GM12878 (cell line): ENCODE measurements around the gene RESP18. TPM values are rescaled to one million over a fixed set of nuclear protein-coding genes. Genes with fewer than 3 reads are reported as not detected.

Source experiments
- ATAC-seq: fragments of 200-7000 bp; cut with Tn5 transposase; 3 replicates; pipeline ENCODE4 v1.9.1; 2020; ENCODE audit warnings: mild to moderate bottlenecking, moderate library complexity
- BruUV-seq: library from RNA; stranded (reverse); fragments of 400-500 nt; replicated peaks from 2 replicates; lab custom pipeline; 2021; lab: Mats Ljungman, UMichigan
- CTCF ChIA-PET: fragments of 300-600 bp; sonication (Branson Sonifier 250); formaldehyde crosslinking; extraction: SDS; loops from one replicate; lab custom pipeline; 2021; ENCODE audit warnings: inconsistent platforms; lab: Yijun Ruan, JAX
- POLR2A ChIA-PET: fragments of 350-600 bp; formaldehyde crosslinking; extraction: SDS; loops from one replicate; lab custom pipeline; 2021; ENCODE audit warnings: inconsistent platforms; lab: Charles Lee
- RAD21 ChIA-PET: fragments of 300-600 bp; sonication (Branson Sonifier 250); formaldehyde crosslinking; loops from one replicate; lab custom pipeline; 2023; ENCODE audit warnings: antibody characterized with exemption; ENCODE audit not compliant: unreplicated experiment; lab: Charles Lee
- SMC1A ChIA-PET: fragments of 300-600 bp; sonication (Branson Sonifier 250); formaldehyde crosslinking; loops from one replicate; lab custom pipeline; 2023; ENCODE audit not compliant: unreplicated experiment, uncharacterized antibody; lab: Charles Lee
- DNase-seq: peaks from one replicate; pipeline ENCODE4 v3.0.0-alpha.2; 2011; ENCODE audit warnings: low read depth, low spot score
- FAIRE-seq: peaks from 3 replicates; lab custom pipeline; 2011; peaks lifted over from hg19 to GRCh38; lab: Jason Lieb, UNC
- H2AFZ ChIP-seq: 2 replicates; pipeline ENCODE4 v1.6.0; 2011; ENCODE audit warnings: low read depth, low read length, control low read depth; ENCODE audit not compliant: control insufficient read depth
- H3K27ac ChIP-seq: 2 replicates; pipeline ENCODE4 v1.5.1; 2011; ENCODE audit warnings: control low read depth; ENCODE audit not compliant: control insufficient read depth, insufficient read depth
- H3K27me3 ChIP-seq, 2 experiments: replicated peaks in 1 of 2; 2 replicates each; pipeline versions ENCODE4 v1.6.0 to v1.6.1; 2011; ENCODE audit warnings: low read length in 1 of 2; ENCODE audit not compliant: control insufficient read depth in 2 of 2, insufficient read depth in 2 of 2
- H3K36me3 ChIP-seq, 2 experiments: 2 replicates each; pipeline ENCODE4 v1.5.1; 2011; ENCODE audit warnings: low read length in 1 of 2; ENCODE audit not compliant: control insufficient read depth in 2 of 2, insufficient read depth in 2 of 2
- H3K4me1 ChIP-seq: 2 replicates; pipeline ENCODE4 v1.6.1; 2011; ENCODE audit warnings: mild to moderate bottlenecking, low read length, moderate library complexity, mixed read lengths; ENCODE audit not compliant: control insufficient read depth, insufficient read depth
- H3K4me2 ChIP-seq: 2 replicates; pipeline ENCODE4 v1.6.0; 2011; ENCODE audit warnings: control low read depth; ENCODE audit not compliant: control insufficient read depth, insufficient read depth
- H3K4me3 ChIP-seq: fragments of 200-600 bp; sonication (generic); 2 replicates; pipeline ENCODE4 v1.5.1; 2016
- H3K79me2 ChIP-seq: 2 replicates; pipeline ENCODE4 v1.6.0; 2011; ENCODE audit warnings: low read length; ENCODE audit not compliant: control insufficient read depth, insufficient read depth
- H3K9ac ChIP-seq: 2 replicates; pipeline ENCODE4 v1.8.0; 2011; ENCODE audit warnings: low read length, control low read depth, mixed read lengths; ENCODE audit not compliant: control insufficient read depth, insufficient read depth
- H3K9me3 ChIP-seq: replicated peaks from 3 replicates; pipeline ENCODE4 v1.5.1; 2011; ENCODE audit warnings: mild to moderate bottlenecking, low read length; ENCODE audit not compliant: control insufficient read depth, insufficient read depth
- H4K20me1 ChIP-seq: 2 replicates; pipeline ENCODE4 v1.6.0; 2011; ENCODE audit not compliant: control insufficient read depth, insufficient read depth
- EZH2 ChIP-seq: IDR thresholded peaks from 2 replicates; pipeline ENCODE4 v1.6.1; 2012; ENCODE audit warnings: low read depth, mild to moderate bottlenecking, control low read depth, inconsistent platforms, low read length, borderline replicate concordance; ENCODE audit not compliant: control insufficient read depth
- GATAD2B ChIP-seq: fragments of 450-650 bp; conservative IDR thresholded peaks from 2 replicates; pipeline ENCODE4 v1.6.1; 2017; ENCODE audit warnings: low read depth, mild to moderate bottlenecking, moderate library complexity
- JUNB ChIP-seq: IDR thresholded peaks from 2 replicates; pipeline ENCODE4 v1.6.1; 2016; ENCODE audit warnings: antibody characterized with exemption, mild to moderate bottlenecking
- MYC ChIP-seq: IDR thresholded peaks from 2 replicates; pipeline ENCODE4 v1.6.1; 2011; ENCODE audit warnings: mild to moderate bottlenecking, low read length, moderate library complexity, inconsistent platforms; ENCODE audit not compliant: insufficient read depth, insufficient replicate concordance, insufficient read length, severe bottlenecking
- NR2C1 ChIP-seq: fragments of 450-650 bp; IDR thresholded peaks from 2 replicates; pipeline ENCODE4 v1.6.1; 2017; ENCODE audit warnings: antibody characterized with exemption, mild to moderate bottlenecking, moderate library complexity
- NRF1 ChIP-seq: conservative IDR thresholded peaks from 2 replicates; pipeline ENCODE4 v1.6.1; 2011; ENCODE audit warnings: mild to moderate bottlenecking, low read depth, low read length, improper control_type of control experiment
- PAX5 ChIP-seq: IDR thresholded peaks from 2 replicates; pipeline ENCODE4 v1.6.1; 2011; ENCODE audit warnings: low read depth, low read length, borderline replicate concordance
- PAX8 ChIP-seq: fragments of 450-650 bp; IDR thresholded peaks from 2 replicates; pipeline ENCODE4 v1.6.1; 2017; ENCODE audit warnings: mild to moderate bottlenecking, moderate library complexity
- RELB ChIP-seq: fragments of 450-650 bp; IDR thresholded peaks from 2 replicates; pipeline ENCODE4 v1.6.1; 2017; ENCODE audit warnings: low read depth, mild to moderate bottlenecking, moderate library complexity
- SKIL ChIP-seq: fragments of 450-650 bp; IDR thresholded peaks from 2 replicates; pipeline ENCODE4 v1.6.1; 2017; ENCODE audit warnings: mild to moderate bottlenecking, low read depth, inconsistent platforms; ENCODE audit not compliant: poor library complexity, severe bottlenecking
- STAT1 ChIP-seq: fragments of 450-650 bp; conservative IDR thresholded peaks from 2 replicates; pipeline ENCODE4 v1.6.1; 2014; ENCODE audit warnings: antibody characterized with exemption, mild to moderate bottlenecking
- TCF7 ChIP-seq: IDR thresholded peaks from 2 replicates; pipeline ENCODE4 v1.6.1; 2014; ENCODE audit warnings: antibody characterized with exemption, borderline replicate concordance
- YBX1 ChIP-seq: fragments of 450-650 bp; IDR thresholded peaks from 2 replicates; pipeline ENCODE4 v1.6.1; 2016; ENCODE audit warnings: antibody characterized with exemption
- ZNF622 ChIP-seq: fragments of 450-650 bp; IDR thresholded peaks from 2 replicates; pipeline ENCODE4 v1.6.1; 2017; ENCODE audit warnings: mild to moderate bottlenecking, inconsistent platforms
- WGBS: methylation state at CpG from one replicate; pipeline ENCODE4 v1.1.6; 2016; ENCODE audit warnings: low lambda C conversion rate; ENCODE audit not compliant: insufficient replicate concordance, insufficient coverage; ENCODE audit errors: missing lambda C conversion rate; 5-methylcytosine and 5-hydroxymethylcytosine counted together
- in situ Hi-C: fragments of 300-500 bp; cut with MboI; formaldehyde crosslinking; loops from 9 replicates; pipeline ENCODE4 v1.14.3; 2018; ENCODE audit warnings: mixed read lengths
- intact Hi-C: fragments of 100-400 bp; cut with micrococcal nuclease; formaldehyde crosslinking; loops from one replicate; pipeline ENCODE4 v1.14.2; 2022; ENCODE audit not compliant: unreplicated experiment
- polyA plus RNA-seq, 11 experiments: library from polyadenylated mRNA; depleted of rRNA in 4 of 11; unstranded in 6 of 11; stranded (reverse) in 5 of 11; fragments of >200 nt; fragmentation: Nextera tagmentation in 4 of 11; fragmentation: Illumina TruSeq in 1 of 11; extraction: Ambion mirVana in 4 of 11; extraction: Trizol in 1 of 11; gene quantifications; 1 replicate in 1 of 11; 2 replicates in 10 of 11; pipeline versions ENCODE4 v1.2.1 to v1.2.3, GENCODE V29; 2011 to 2016; ENCODE audit warnings: inconsistent platforms in 2 of 11, missing spikeins in 2 of 11, low read depth in 1 of 11
- total RNA-seq, 4 experiments: library from RNA; depleted of rRNA in 3 of 4; stranded (reverse); fragments of >200 nt in 3 of 4; fragmentation: Illumina TruSeq in 1 of 4; extraction: Trizol in 1 of 4; gene quantifications; 2 replicates each; pipeline versions ENCODE4 v1.2.1 to v1.2.3, GENCODE V29; 2013 to 2021

RESP18 gene
- total and polyA plus RNA-seq, 10 of the 15 experiments (the other 5 are each of a cell fraction or from before 2014, with no cell fraction given), result not detected

- H3K27me3 ChIP-seq, result no peaks in the 10 kb centered on the region; a peak in 1 of 4 replicates
- no peak for FAIRE-seq
- BruUV-seq, result no TSS peak
- no peak overlapping the region for H3K4me2 ChIP-seq
- in situ Hi-C loops (no loop called here), intact Hi-C loops (no loop called here)
- H3K36me3 ChIP-seq, result no peaks in the 10 kb centered on the region; a peak in 1 of 4 replicates
- ATAC-seq, result no peak; the same call in 2 of the 3 replicates
- WGBS, result 81% methylated on average over 13 of the region's 17 CpGs
- no peak overlapping the region for H3K9ac ChIP-seq
- no peaks in the 10 kb centered on the region for H4K20me1 ChIP-seq
- ChIA-PET POLR2A (interaction anchor here (1.7 kb wide), 1 partner anchor 36 kb away, joined by 7 read pairs; no protein-coding TSS in a partner anchor), SMC1A (interaction anchor here (1.2 kb wide), 1 partner anchor 9 kb away, joined by 4 read pairs; no protein-coding TSS in a partner anchor), RAD21 (no interaction called here), CTCF (interaction anchor here (1.1 to 2.1 kb wide), 3 partner anchors 9 to 127 kb away, joined by 3 to 18 read pairs (median 10); no protein-coding TSS in a partner anchor)
- H3K4me3 ChIP-seq, result no peak overlapping the region
- TF ChIP-seq NR2C1, result no peak
- no peak for TF ChIP-seq PAX5
- no peak for TF ChIP-seq EZH2
- no peak for TF ChIP-seq NRF1
- TF ChIP-seq GATAD2B, result no peak
- no peak for TF ChIP-seq RELB
- no peak for TF ChIP-seq MYC
- no peak for TF ChIP-seq SKIL
- TF ChIP-seq YBX1, result no peak
- no peak for TF ChIP-seq JUNB
- no peak for TF ChIP-seq TCF7
- no peak for TF ChIP-seq ZNF622
- TF ChIP-seq STAT1, result no peak
- no peak for TF ChIP-seq PAX8
- H3K27ac ChIP-seq, result no peak overlapping the region
- no peaks in the 10 kb centered on the region for H3K79me2 ChIP-seq
- DNase-seq, result no peak
- H2AFZ ChIP-seq, result no peak overlapping the region
- no peaks in the 10 kb centered on the region; the same call in 1 of the 2 replicates for H3K4me1 ChIP-seq
- no peaks in the 10 kb centered on the region for H3K9me3 ChIP-seq
These were observed 46.6 kb downstream of the RESP18 start for GRCh38 chr2:219285894-219286425.
